Lung microvascular endothelial cell (primary cell): ENCODE results near the gene BIN1. TPM values are rescaled to one million over a fixed set of nuclear protein-coding genes. Genes with fewer than 3 reads are reported as not detected.

Experiments used
- DNase-seq, 2 donors: peaks; one replicate each; pipeline versions ENCODE4 v3.0.0 to v3.0.0-alpha.2; 2010; ENCODE audit warnings: low read depth in 2 of 2
- total RNA-seq: library from RNA; depleted of rRNA; stranded (reverse); fragments of >200 nt; gene quantifications from 2 replicates; pipeline ENCODE4 v1.2.1, GENCODE V29; 2014

Gene BIN1
- total RNA-seq, 1 donor from 2014 or later = 30.0 TPM

DNA sequence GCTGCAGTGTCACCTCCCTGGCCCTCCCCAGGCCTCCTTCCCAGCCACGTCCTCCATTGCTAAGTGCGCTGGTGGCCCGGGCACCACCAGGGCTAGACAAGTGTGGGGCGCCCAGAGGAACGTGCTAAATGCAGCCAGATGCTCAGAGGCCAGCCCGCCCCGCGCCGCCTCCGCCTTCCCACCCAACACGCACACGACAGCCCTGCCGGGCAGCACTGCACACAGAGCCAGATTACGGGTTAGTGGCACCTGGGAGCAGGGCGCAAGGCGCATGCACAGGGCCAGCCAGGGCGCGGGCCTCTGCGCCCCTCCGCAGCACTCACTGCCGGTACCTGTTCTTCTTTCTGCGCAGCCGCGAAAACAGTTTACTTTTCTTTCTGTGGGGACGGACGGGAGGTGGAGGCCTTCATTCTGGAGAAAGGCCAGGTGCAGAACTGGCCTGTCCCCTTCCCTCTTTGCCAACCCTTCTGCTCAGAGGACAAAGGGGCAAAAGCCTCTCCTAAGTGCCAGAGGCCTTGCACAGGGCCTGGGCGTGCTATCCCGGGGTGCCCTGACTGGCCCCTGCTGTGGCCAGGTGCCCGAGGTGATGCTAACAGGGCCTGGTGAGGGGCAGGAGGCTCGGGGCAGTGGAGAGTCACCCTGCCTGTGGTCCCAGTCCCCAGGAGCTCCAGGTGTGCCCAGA, 46.5 kb downstream of the BIN1 start:
- DNase-seq = no peak

- DNase-seq = no peak
Measured at GRCh38 chr2:127059559-127059958, 47.4 kb downstream of the BIN1 start.

DNA sequence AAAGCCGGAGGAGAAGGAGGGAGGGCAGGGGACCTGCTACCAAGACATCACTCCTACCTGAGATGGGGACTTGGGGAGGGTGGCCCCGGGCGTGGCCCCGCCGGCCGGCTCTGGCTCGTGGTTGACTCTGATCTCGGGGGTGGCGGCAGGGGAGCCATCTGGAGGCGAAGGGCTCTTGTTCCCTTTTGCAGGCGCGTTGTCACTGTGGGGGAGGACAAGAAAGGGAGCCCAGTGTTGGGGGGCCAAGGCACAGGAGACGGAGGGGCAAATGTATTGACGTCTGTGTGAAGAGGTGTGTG, 48.1 kb downstream of the BIN1 start:
- DNase-seq = no peak

GRCh38 chr2:127058246-127058953, 48.6 kb downstream of the BIN1 start:
- DNase-seq = no peak

GRCh38 chr2:127057371-127058245, 49.3 kb downstream of the BIN1 start:
- no peak for DNase-seq

DNA sequence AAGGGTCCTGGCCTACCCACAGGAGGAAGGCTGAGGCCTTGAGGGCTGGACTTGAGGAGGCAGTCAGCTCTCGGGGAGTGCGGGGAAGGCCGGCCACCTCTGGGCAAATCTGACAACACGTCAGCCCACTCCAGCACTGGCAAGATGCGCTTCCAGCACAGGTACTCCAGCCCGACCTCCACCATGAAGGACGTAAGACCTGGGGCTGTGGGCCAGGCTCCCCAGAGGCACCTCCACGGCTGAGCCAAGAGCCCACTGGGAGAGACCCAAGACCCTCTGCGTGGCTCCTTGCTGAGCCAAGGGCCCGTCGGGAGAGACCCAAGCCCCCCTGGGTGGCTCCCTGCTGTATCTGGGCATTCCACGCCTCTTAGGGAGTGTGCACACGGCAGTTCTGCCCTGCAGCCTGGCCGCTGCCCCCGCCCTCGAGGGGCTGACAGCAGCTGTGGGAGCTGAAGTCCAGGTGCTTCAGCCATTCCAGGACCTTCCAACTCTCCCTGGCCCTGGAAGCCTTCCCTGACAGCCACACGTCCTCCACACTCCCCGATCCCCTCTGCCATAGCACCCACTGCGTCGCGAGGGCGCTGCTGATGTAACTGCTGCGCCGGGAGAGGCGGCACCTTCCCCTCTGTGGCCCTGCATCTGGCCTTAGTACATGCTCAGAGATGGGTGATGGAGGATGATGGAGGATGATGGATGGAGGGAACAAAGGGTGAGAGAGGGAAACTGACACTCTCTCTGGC, 50.2 kb downstream of the BIN1 start:
- DNase-seq = no peak

GRCh38 chr2:127056086-127056485, 50.9 kb downstream of the BIN1 start:
- no peak for DNase-seq

GRCh38 chr2:127055786-127056076, 51.2 kb downstream of the BIN1 start:
- no peak for DNase-seq

- DNase-seq = no peak
Measured at GRCh38 chr2:127054996-127055785, 51.8 kb downstream of the BIN1 start.

DNA sequence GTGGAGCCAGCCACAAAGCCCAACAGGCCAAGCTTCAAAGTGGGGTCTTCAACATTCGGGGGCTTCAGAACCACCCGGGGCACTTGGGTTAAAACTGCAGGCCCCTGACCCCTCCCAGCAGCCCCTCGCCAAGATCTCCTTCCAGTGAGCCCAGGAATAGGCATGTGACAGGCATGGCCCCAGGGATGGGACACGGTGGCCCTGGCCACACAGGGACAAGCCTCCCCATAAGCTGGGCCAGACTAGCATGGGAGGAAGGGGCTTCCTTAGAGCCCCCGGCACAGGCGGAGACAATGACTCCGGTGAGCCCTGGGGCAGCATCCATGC, 52.4 kb downstream of the BIN1 start:
- DNase-seq = no peak

DNA sequence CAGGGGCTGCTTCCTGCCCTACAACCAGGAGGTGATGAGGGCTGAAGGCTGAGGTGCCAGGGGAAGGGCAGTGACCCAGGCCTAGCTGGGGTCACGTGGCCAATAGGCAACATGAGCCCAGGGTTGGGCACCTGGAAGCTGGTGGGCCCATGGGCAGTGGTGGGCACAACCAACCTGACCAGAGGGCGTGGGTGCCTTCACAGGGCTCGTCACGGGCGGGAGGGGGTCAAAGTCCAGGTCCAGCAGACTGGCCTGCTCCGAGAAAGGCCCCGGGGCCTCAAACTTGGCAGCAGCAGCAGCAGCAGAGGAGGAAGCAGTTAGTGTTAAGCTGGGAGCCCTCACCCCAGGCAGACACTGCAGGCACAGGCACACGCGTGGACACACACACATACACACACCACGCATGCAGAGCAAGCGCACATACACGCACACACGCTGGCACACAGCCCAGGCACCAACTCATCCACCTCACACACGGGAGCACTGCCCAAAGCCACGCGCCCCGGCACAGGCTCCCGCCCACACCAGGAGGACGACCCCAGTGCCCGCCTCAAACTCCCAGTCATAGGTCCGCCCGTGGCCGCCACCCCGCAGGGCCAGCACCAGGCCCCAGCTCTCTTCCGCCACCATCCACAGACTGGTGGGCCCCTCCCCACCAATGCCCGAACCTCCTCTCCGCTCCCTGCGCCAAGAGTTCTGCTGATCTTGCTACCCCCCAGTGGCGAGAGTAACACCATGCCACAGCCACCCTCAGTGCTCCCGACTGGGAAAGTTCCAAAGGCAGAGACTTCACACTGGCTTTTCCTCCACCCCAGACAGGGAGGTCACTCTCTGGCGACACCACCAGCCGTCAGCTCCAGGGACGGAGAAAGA, 53.0 kb downstream of the BIN1 start:
- no peak for DNase-seq

GRCh38 chr2:127052771-127053691, 53.9 kb downstream of the BIN1 start:
- DNase-seq = no peak

- DNase-seq = no peak
Measured at GRCh38 chr2:127052057-127052770, 54.7 kb downstream of the BIN1 start.

- no peak for DNase-seq
Measured at GRCh38 chr2:127051116-127052056, 55.6 kb downstream of the BIN1 start.

DNA sequence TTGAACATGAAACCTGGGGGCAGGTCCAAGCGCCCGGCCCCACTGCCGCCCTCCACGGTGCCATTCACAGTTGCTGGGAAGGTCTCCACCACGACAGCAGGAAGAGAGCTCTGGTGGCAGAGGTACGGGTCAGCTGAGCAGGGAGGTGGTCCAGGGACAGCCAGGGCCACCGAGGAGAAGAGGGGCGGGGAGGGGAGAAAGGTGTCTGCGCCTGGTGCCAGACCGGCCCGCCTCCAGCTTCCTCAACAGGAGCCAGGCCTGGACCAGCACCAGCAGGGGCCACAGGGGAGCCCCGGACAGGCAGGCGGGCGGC, 56.2 kb downstream of the BIN1 start:
- DNase-seq = no peak

GRCh38 chr2:127049927-127050802, 56.8 kb downstream of the BIN1 start:
- DNase-seq = peak; percentile 52 to 65
